Measurements from ENCODE around the gene SORT1.

SORT1 gene

GRCh38 chr1:109269212-109269980 is 128.3 kb downstream of the SORT1 start:
- no peak for DNase-seq (ENCODE audit: low read depth)
- TF ChIP-seq, protein P1, sequence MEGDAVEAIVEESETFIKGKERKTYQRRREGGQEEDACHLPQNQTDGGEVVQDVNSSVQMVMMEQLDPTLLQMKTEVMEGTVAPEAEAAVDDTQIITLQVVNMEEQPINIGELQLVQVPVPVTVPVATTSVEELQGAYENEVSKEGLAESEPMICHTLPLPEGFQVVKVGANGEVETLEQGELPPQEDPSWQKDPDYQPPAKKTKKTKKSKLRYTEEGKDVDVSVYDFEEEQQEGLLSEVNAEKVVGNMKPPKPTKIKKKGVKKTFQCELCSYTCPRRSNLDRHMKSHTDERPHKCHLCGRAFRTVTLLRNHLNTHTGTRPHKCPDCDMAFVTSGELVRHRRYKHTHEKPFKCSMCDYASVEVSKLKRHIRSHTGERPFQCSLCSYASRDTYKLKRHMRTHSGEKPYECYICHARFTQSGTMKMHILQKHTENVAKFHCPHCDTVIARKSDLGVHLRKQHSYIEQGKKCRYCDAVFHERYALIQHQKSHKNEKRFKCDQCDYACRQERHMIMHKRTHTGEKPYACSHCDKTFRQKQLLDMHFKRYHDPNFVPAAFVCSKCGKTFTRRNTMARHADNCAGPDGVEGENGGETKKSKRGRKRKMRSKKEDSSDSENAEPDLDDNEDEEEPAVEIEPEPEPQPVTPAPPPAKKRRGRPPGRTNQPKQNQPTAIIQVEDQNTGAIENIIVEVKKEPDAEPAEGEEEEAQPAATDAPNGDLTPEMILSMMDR (conservative IDR thresholded peaks at IDR 0.05; ENCODE audit: low read depth, low read length): no peak
- H3K4me3 ChIP-seq (ENCODE audit: low read depth, low read length): no peak overlapping the region

DNA sequence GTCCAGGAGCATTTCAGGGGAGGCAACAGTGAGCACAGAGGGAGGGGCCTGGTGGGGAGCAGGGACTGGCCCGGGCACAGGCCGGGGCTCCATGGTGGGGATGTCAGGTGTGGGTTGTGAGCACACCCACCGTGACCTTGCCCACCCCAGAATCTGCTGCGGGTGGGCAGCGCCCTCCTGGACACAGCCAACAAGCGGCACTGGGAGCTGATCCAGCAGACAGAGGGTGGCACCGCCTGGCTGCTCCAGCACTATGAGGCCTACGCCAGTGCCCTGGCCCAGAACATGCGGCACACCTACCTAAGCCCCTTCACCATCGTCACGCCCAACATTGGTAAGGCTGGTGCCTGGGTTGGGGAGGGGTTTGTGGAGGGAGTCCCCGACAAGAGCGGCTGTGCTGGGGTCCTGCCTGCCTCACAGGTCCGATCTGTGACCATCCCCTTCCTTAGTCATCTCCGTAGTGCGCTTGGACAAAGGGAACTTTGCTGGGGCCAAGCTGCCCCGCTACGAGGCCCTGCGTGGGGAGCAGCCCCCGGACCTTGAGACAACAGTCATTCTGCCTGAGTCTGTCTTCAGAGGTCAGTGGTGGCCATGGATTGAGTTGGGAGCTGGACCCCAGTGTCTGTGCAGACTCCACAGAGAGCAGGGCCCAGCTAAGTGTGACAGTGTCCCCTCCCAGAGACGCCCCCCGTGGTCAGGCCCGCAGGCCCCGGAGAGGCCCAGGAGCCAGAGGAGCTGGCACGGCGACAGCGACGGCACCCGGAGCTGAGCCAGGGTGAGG is 129.1 kb downstream of the SORT1 start:
- no peak overlapping the region for H3K4me3 ChIP-seq (ENCODE audit: low read depth, low read length)
- TF ChIP-seq, protein P1 (conservative IDR thresholded peaks at IDR 0.05; ENCODE audit: low read depth, low read length): no peak
- no peak for DNase-seq (ENCODE audit: low read depth)

GRCh38 chr1:109267743-109268300 is 129.9 kb downstream of the SORT1 start:
- no peak for DNase-seq (ENCODE audit: low read depth)
- H3K4me3 ChIP-seq (ENCODE audit: low read depth, low read length): no peak overlapping the region
- TF ChIP-seq, protein P1 (conservative IDR thresholded peaks at IDR 0.05; ENCODE audit: low read depth, low read length): no peak

DNA sequence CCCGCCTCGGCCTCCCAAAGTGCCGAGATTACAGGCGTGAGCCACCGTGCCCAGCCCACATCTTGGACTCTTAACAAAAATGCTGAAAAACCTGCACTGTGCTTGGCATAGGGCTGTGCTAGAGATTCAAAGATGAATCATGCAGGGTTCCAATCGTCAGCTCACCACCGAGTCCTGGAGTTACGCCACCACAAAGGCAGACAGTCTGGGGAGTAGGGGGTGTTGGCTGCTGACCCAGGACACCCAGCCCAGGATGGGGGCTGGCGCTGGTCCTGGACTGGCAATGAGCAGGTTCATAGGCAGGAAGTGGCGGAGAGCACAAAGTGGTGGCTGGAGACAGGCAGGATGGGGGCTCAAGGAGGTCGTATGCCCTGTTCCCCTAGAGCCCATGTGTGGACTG is 130.8 kb downstream of the SORT1 start:
- peak; percentile 51 for DNase-seq (ENCODE audit: low read depth)
- TF ChIP-seq, protein P1 (conservative IDR thresholded peaks at IDR 0.05; ENCODE audit: low read depth, low read length): no peak
- no peak overlapping the region for H3K4me3 ChIP-seq (ENCODE audit: low read depth, low read length)

- DNase-seq (ENCODE audit: low read depth): no peak
- no peak overlapping the region for H3K4me3 ChIP-seq (ENCODE audit: low read depth, low read length)
- TF ChIP-seq, protein P1 (conservative IDR thresholded peaks at IDR 0.05; ENCODE audit: low read depth, low read length): no peak
Observed at GRCh38 chr1:109265741-109266330, 131.9 kb downstream of the SORT1 start.

DNA sequence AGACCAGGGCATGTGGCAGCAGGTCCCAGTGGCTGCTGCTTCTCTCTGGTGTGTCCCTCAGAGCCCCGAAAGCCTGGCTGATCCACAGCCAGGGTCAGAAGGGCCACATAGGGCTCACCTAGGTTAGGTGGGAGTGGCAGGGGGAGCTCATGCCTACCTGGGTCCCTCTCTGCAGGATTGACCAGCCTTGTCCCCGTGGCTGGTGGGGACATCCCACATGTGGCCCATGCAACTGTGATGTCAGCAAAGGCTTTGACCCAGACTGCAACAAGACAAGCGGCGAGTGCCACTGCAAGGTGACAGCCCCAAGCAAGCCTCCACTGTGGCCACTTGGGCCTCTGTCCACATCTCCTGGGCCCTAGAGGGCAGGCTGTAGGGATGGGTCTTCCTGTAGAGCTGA is 132.7 kb downstream of the SORT1 start:
- DNase-seq (ENCODE audit: low read depth): no peak
- H3K4me3 ChIP-seq (ENCODE audit: low read depth, low read length): no peak overlapping the region
- TF ChIP-seq, protein P1 (conservative IDR thresholded peaks at IDR 0.05; ENCODE audit: low read depth, low read length): no peak

Measured in choroid plexus epithelial cell (primary cell).